Upper lobe of left lung (tissue), 4 donors: ENCODE results near the gene PA2G4.

ENCODE experiments used
- POLR2AphosphoS5 ChIP-seq, 2 donors: sonication (generic); formaldehyde crosslinking; IDR thresholded peaks; one replicate each; pipeline ENCODE4 v1.5.1; 2017; ENCODE audit warnings: antibody characterized with exemption in 2 of 2
- TF ChIP-seq, protein P1 (sequence below), 6 experiments: fragments of 450-650 bp in 4 of 6; fragments of 200-600 bp in 2 of 6; sonication (generic) in 2 of 6; IDR thresholded peaks; one replicate each; pipeline ENCODE4 v1.5.1; 2016 to 2019; ENCODE audit warnings: antibody characterized with exemption in 6 of 6

DNA sequence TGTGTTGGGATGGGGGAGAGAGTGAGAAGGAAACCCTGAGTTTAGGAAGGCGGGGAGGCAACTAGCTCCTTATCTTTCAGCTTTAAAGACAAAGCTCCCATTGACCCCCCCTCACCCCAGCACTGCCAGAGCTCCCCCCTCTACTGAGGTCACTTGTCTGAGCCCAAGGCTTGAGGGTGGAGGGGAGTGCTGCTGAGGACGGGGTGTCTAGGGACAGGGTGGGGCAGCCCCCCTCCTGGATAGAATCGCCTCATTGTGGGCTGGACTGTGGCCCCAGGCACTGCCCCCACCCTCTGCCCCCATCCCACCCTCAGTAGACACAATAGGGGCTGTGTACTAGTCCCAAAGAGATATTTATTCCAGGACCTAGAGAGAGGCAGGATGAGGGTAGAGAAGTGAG lies 21.4 kb upstream of the PA2G4 start:
- TF ChIP-seq, protein P1, sequence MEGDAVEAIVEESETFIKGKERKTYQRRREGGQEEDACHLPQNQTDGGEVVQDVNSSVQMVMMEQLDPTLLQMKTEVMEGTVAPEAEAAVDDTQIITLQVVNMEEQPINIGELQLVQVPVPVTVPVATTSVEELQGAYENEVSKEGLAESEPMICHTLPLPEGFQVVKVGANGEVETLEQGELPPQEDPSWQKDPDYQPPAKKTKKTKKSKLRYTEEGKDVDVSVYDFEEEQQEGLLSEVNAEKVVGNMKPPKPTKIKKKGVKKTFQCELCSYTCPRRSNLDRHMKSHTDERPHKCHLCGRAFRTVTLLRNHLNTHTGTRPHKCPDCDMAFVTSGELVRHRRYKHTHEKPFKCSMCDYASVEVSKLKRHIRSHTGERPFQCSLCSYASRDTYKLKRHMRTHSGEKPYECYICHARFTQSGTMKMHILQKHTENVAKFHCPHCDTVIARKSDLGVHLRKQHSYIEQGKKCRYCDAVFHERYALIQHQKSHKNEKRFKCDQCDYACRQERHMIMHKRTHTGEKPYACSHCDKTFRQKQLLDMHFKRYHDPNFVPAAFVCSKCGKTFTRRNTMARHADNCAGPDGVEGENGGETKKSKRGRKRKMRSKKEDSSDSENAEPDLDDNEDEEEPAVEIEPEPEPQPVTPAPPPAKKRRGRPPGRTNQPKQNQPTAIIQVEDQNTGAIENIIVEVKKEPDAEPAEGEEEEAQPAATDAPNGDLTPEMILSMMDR (IDR thresholded peaks at IDR 0.05) = no peak
- TF ChIP-seq POLR2AphosphoS5 (IDR thresholded peaks at IDR 0.05) = no peak
